ENCODE data around the gene GSTA3.
"Not testable (repeated sequence)": the region's sequence is repeated elsewhere in the genome, so short reads cannot be mapped to it uniquely, and the experiment has no call there.

The GSTA3 gene

DNA sequence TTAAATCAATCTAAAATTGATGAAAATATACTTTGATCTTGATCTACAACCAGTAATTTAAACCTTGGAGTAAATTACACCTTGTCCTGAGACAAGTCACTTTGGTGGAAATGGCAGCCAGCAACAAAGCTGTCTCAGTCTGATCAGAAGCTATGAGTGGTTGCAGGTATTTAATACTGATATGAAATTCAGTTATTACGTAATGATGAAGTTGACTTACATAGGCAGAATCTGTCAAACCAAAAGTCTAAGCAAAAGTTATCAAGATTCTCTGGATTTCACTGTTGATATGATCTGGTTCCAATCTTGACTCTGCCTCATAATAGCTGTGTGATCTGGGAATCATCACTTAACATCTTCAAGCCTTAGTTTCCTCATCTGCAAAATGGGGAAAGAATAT is 41.3 kb downstream of the GSTA3 start:
- H3F3A ChIP-seq (ENCODE audit: insufficient read depth, low read length): no peaks in the 10 kb centered on the region
- H3K27me3 ChIP-seq (replicated peaks; ENCODE audit: insufficient read depth, low read length): 0 out of 2 replicates have a peak, but pooled peaks cover 5% of the 10 kb centered on the region
- H3K79me2 ChIP-seq (ENCODE audit: low read length): no peaks in the 10 kb centered on the region
- H3K9me3 ChIP-seq (replicated peaks; ENCODE audit: insufficient read depth, low read length): no peaks in the 10 kb centered on the region
- no peak overlapping the region for H3K4me3 ChIP-seq (ENCODE audit: low read length)
- DNase-seq: no peak
- no peak overlapping the region for H3K9ac ChIP-seq (ENCODE audit: low read length)
- H3K9me2 ChIP-seq (replicated peaks; ENCODE audit: insufficient read depth, low read length): no peaks in the 10 kb centered on the region
- no peaks in the 10 kb centered on the region for H3K36me3 ChIP-seq (replicated peaks; ENCODE audit: insufficient read depth, low read length)
- H4K20me1 ChIP-seq (ENCODE audit: insufficient read depth, low read length): no peaks in the 10 kb centered on the region
- H3K4me2 ChIP-seq (ENCODE audit: low read depth, low read length): no peak overlapping the region
- TF ChIP-seq EZH2phosphoT487 (IDR thresholded peaks at IDR 0.05; ENCODE audit: low read length) (no peak), EZH2 (optimal IDR thresholded peaks at IDR 0.05; ENCODE audit: low read depth, low read length) (no peak)
- TF ChIP-seq, protein P1, sequence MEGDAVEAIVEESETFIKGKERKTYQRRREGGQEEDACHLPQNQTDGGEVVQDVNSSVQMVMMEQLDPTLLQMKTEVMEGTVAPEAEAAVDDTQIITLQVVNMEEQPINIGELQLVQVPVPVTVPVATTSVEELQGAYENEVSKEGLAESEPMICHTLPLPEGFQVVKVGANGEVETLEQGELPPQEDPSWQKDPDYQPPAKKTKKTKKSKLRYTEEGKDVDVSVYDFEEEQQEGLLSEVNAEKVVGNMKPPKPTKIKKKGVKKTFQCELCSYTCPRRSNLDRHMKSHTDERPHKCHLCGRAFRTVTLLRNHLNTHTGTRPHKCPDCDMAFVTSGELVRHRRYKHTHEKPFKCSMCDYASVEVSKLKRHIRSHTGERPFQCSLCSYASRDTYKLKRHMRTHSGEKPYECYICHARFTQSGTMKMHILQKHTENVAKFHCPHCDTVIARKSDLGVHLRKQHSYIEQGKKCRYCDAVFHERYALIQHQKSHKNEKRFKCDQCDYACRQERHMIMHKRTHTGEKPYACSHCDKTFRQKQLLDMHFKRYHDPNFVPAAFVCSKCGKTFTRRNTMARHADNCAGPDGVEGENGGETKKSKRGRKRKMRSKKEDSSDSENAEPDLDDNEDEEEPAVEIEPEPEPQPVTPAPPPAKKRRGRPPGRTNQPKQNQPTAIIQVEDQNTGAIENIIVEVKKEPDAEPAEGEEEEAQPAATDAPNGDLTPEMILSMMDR (IDR thresholded peaks at IDR 0.05; ENCODE audit: low read length): no peak
- H2AFZ ChIP-seq (ENCODE audit: low read length): no peak overlapping the region
- H3K4me1 ChIP-seq (ENCODE audit: low read length): no peaks in the 10 kb centered on the region
- no peak overlapping the region for H3K27ac ChIP-seq (ENCODE audit: low read length)

DNA sequence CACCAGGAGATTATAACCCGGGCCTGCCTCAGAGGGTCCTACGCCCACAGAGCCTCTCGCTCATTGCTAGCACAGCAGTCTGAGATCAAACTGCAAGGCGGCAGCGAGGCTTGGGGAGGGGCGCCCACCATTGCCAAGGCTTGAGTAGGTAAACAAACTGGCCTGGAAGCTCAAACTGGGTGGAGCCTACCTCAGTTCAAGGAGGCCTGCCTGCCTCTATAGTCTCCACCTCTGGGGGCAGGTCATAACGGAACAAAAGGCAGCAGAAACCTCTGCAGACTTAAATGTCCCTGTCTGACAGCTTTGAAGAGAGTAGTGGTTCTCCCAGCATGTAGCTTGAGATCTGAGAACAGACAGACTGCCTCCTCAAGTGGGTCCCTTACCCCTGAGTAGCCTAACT is 48.3 kb downstream of the GSTA3 start:
- not testable (repeated sequence) for H3K27ac ChIP-seq (ENCODE audit: low read length); H3K4me3 ChIP-seq (ENCODE audit: low read length)

DNA sequence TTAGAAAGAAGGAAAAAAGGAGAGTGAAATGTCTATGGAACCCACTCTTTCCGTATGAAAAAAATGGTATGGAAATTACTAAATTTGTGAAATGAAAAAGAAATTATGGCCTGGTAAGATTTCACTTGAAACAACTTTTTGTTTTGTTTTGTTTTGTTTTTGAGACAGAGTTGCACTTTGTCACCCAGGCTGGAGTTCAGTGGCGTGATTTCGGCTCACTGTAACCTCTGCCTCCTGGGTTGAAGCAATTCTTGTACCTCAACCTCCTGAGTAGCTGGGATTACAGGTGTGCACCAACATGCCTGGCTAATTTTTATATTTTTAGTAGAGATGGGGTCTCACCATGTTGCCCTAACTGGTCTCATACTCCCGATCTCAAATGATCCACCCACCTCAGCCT is 51.1 kb downstream of the GSTA3 start:
- no peaks in the 10 kb centered on the region for H3F3A ChIP-seq (ENCODE audit: insufficient read depth, low read length)
- DNase-seq: no peak
- H3K9me3 ChIP-seq (replicated peaks; ENCODE audit: insufficient read depth, low read length): no peaks in the 10 kb centered on the region
- no peaks in the 10 kb centered on the region for H3K79me2 ChIP-seq (ENCODE audit: low read length)
- H3K27ac ChIP-seq (ENCODE audit: low read length): no peak overlapping the region
- no peak overlapping the region for H3K9ac ChIP-seq (ENCODE audit: low read length)
- H4K20me1 ChIP-seq (ENCODE audit: insufficient read depth, low read length): no peaks in the 10 kb centered on the region
- no peak overlapping the region for H2AFZ ChIP-seq (ENCODE audit: low read length)
- no peaks in the 10 kb centered on the region for H3K36me3 ChIP-seq (replicated peaks; ENCODE audit: insufficient read depth, low read length)
- H3K4me3 ChIP-seq (ENCODE audit: low read length): no peak overlapping the region
- H3K9me2 ChIP-seq (replicated peaks; ENCODE audit: insufficient read depth, low read length): no peaks in the 10 kb centered on the region
- TF ChIP-seq, protein P1 (IDR thresholded peaks at IDR 0.05; ENCODE audit: low read length): no peak
- TF ChIP-seq EZH2phosphoT487 (IDR thresholded peaks at IDR 0.05; ENCODE audit: low read length) (no peak), EZH2 (optimal IDR thresholded peaks at IDR 0.05; ENCODE audit: low read depth, low read length) (no peak)
- no peak overlapping the region for H3K4me2 ChIP-seq (ENCODE audit: low read depth, low read length)
- peaks cover 10% of the 10 kb centered on the region; the same call in 1 of the 2 replicates for H3K4me1 ChIP-seq (ENCODE audit: low read length)
- H3K27me3 ChIP-seq (replicated peaks; ENCODE audit: insufficient read depth, low read length): no peaks in the 10 kb centered on the region

More for the DNA sequence above, 48.3 kb downstream of the GSTA3 start:
- H4K20me1 ChIP-seq (ENCODE audit: insufficient read depth, low read length); H3K4me1 ChIP-seq (ENCODE audit: low read length); H2AFZ ChIP-seq (ENCODE audit: low read length); H3K9me3 ChIP-seq (replicated peaks; ENCODE audit: insufficient read depth, low read length); H3K9me2 ChIP-seq (replicated peaks; ENCODE audit: insufficient read depth, low read length); H3K27me3 ChIP-seq (replicated peaks; ENCODE audit: insufficient read depth, low read length); H3K4me2 ChIP-seq (ENCODE audit: low read depth, low read length); DNase-seq; H3F3A ChIP-seq (ENCODE audit: insufficient read depth, low read length); H3K36me3 ChIP-seq (replicated peaks; ENCODE audit: insufficient read depth, low read length); H3K79me2 ChIP-seq (ENCODE audit: low read length); H3K9ac ChIP-seq (ENCODE audit: low read length): not testable (repeated sequence)

DNA sequence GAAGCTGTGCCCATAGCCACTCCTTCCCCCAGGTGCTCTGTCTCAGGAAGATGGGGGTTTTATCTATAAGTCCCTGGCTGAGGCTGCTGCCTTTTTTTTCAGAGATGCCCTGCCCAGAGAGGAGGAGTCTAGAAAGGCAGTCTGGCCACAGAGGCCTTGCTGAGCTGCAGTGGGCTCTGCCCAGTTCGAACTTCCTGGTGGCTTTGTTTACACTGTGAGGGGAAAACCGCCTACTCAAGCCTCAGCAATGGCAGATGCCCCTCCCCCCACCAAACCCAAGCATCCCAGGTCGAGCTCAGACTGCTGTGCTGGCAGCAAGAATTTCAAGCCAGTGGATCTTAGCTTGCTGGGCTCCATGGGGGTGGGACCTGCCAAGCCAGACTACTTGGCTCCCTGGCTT is 53.4 kb downstream of the GSTA3 start:
- H3K9ac ChIP-seq (ENCODE audit: low read length); H4K20me1 ChIP-seq (ENCODE audit: insufficient read depth, low read length); H3K36me3 ChIP-seq (replicated peaks; ENCODE audit: insufficient read depth, low read length); H3K9me3 ChIP-seq (replicated peaks; ENCODE audit: insufficient read depth, low read length); H3K79me2 ChIP-seq (ENCODE audit: low read length); H3K9me2 ChIP-seq (replicated peaks; ENCODE audit: insufficient read depth, low read length); H3K27ac ChIP-seq (ENCODE audit: low read length); H3F3A ChIP-seq (ENCODE audit: insufficient read depth, low read length); H3K4me3 ChIP-seq (ENCODE audit: low read length); H3K27me3 ChIP-seq (replicated peaks; ENCODE audit: insufficient read depth, low read length): not testable (repeated sequence)
- Histone ChIP-seq H3K4me2 (ENCODE audit: low read depth, low read length) (peak overlapping the region; percentile 41; the same call in 1 of the 2 replicates), H2AFZ (ENCODE audit: low read length) (0 out of 2 replicates have a peak overlapping the region, but pooled peaks have one; percentile 48), H3K4me1 (ENCODE audit: low read length) (peaks cover 10% of the 10 kb centered on the region; the same call in 1 of the 2 replicates)
- peak; percentile 90 for DNase-seq

All from MM.1S (cell line).